Measurements from ENCODE around the gene C16orf96.

The C16orf96 gene

DNA sequence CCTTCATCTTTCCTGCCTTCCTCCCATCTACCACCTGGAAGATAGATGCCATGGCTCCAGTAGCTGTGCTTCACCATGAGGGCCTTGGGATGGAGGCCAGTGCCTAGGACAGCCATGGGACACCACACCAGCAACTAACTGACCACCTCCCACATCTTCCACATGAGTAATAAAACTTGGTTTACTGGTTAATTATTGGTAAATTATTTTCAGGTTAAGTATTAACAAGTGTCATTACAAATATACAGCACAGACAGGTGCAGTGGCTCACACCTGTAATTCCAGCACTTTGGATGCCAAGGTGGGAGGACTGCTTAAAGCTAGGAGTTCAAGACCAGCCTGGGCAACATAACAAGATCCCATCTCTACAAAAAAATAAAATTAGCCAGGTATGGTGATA is 31.6 kb upstream of the C16orf96 start:
- TF ChIP-seq, protein P1, sequence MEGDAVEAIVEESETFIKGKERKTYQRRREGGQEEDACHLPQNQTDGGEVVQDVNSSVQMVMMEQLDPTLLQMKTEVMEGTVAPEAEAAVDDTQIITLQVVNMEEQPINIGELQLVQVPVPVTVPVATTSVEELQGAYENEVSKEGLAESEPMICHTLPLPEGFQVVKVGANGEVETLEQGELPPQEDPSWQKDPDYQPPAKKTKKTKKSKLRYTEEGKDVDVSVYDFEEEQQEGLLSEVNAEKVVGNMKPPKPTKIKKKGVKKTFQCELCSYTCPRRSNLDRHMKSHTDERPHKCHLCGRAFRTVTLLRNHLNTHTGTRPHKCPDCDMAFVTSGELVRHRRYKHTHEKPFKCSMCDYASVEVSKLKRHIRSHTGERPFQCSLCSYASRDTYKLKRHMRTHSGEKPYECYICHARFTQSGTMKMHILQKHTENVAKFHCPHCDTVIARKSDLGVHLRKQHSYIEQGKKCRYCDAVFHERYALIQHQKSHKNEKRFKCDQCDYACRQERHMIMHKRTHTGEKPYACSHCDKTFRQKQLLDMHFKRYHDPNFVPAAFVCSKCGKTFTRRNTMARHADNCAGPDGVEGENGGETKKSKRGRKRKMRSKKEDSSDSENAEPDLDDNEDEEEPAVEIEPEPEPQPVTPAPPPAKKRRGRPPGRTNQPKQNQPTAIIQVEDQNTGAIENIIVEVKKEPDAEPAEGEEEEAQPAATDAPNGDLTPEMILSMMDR (IDR thresholded peaks at IDR 0.05; ENCODE audit: insufficient read depth, low read depth, low read length, missing control alignments): no peak
- H3K4me3 ChIP-seq (ENCODE audit: low read depth, low read length): no peak overlapping the region
- DNase-seq (ENCODE audit: low read depth): no peak

DNA sequence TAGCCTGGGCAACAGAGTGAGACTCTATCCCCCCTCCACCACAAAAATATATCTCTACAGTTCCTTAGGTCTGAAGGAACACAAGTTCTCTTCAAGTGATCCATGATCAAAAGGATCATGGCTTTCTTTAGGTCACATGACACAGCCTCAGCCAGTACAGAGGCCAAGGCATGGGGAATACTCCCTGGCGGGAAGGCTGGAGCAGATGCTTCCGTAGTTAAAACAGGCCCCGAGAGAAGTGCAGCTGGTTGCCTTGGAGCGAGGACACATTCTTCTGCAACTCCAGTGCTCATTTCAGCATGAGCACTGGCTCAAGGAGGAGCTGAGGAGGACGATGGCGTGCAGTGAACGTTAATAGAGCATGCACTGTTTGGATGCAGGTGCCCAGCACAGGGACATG is 31.1 kb upstream of the C16orf96 start:
- TF ChIP-seq, protein P1 (IDR thresholded peaks at IDR 0.05; ENCODE audit: insufficient read depth, low read depth, low read length, missing control alignments): no peak
- H3K4me3 ChIP-seq (ENCODE audit: low read depth, low read length): no peak overlapping the region
- DNase-seq (ENCODE audit: low read depth): no peak

DNA sequence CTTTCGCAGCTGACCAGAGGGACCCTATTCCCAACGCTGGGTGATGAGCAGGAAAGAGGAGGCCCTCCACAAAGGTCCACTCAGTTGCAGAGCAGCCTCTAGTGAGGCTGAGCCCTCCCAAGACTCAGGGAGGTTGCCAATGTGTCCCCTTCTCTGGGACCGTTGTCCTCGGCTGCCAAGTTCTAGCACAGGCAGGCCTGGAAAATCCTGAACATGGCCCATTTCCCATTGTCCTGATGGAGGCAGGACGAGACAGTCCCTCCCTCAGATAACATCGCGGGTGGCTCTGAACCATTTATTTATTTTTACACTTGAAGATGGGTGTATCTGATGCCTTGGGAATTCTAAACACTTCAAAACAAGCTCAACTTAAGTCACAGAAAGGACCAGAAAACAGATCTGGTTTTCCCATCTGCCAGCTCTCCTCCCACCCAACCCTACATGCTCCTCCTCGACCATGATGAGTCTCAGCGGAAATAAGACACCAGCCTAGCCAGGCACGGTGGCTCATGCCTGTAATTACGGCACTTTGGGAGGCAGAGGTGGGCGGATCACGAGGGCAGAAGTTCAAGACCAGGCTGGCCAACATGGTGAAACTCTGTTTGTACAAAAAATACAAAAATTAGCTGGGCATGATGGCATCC is 30.4 kb upstream of the C16orf96 start:
- TF ChIP-seq, protein P1 (IDR thresholded peaks at IDR 0.05; ENCODE audit: insufficient read depth, low read depth, low read length, missing control alignments): no peak
- no peak overlapping the region for H3K4me3 ChIP-seq (ENCODE audit: low read depth, low read length)
- DNase-seq (ENCODE audit: low read depth): no peak

DNA sequence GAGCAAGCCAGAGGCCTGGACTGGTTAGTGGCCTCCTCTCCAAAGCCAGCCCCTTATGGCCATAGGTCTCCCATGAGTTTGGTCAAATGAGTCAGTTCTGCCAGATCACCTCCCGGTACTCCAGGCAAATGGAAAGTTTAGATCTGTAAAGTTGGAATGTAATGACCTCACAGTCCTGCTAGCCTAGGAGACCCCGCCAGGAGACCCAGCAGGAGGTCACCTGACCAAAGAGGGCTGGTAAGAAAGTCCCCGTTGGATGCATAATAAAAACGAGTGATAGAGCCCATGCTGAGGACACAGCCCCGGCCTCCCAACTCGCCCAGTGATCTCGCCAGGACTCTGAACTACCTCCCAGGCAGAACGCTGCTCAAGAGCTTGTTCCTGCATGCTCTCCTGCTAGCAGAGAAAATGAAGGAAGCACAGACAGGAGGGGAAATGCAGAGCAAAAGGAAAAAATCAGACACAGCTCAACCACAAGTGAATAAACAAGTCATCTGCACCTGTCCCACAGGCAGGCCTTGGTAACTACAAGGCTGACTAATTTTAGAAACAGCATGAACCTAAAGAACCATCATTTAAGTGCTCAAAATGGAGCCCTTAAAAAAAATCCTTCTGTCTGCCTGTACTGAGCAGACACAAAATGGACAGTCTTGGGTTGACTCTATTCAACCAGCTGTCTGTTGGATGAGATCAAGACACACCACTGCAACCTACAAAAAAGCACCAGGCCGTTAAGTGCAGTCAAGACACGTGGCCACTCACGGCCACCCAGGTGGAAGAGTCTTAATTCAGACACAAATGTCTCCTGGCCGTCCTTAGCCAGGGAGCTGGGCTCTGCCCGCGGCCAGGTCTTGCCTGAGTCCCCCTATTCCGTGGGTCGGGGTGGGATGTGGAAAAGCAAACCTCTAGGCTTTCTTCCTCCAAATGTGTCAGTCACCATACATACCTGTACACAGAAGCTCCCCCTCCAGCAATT is 26.8 kb upstream of the C16orf96 start:
- peak; percentile 40 for DNase-seq (ENCODE audit: low read depth)
- no peak overlapping the region for H3K4me3 ChIP-seq (ENCODE audit: low read depth, low read length)
- TF ChIP-seq, protein P1 (IDR thresholded peaks at IDR 0.05; ENCODE audit: insufficient read depth, low read depth, low read length, missing control alignments): no peak

DNA sequence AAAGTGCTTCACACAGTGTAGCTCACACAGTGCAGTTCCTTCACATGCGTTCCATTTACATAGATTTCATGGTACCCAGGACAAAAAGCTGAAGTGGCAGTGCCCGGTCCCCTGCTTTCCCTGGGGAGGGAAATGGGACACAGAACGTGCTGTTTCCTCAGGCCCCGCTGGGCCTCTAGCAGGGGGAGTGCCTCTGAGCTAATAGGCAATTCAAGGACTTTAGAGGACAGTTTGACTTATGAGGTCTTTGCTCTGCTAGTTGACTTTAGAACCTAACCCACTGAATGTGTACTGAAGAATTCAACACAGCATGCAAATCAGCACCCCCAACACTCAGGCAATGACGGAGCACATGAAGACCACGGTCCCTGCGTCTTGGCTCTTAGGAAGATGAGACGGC is 24.3 kb upstream of the C16orf96 start:
- DNase-seq (ENCODE audit: low read depth): no peak

DNA sequence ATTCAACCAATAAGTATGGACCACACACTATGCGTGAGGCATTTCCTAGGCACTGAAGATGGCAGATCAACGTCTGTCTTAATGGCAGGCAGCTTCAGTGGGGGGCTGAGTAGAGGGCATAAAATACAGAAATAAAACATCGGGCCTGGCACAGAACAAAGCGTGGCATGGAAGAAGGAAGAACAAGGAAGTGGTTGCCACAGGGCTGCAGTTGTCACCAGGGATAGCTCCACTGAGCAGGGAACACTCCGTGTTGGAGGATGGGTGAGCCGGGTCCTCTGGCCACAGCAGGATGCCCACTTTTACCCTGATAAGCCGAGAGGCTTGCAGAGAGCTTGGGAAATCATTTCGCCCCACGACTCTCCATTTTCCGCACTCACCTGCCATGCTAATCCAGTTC is 23.9 kb upstream of the C16orf96 start:
- DNase-seq (ENCODE audit: low read depth): no peak
- TF ChIP-seq, protein P1 (IDR thresholded peaks at IDR 0.05; ENCODE audit: insufficient read depth, low read depth, low read length, missing control alignments): no peak
- no peak overlapping the region for H3K4me3 ChIP-seq (ENCODE audit: low read depth, low read length)

More for the DNA sequence above, 24.3 kb upstream of the C16orf96 start:
- TF ChIP-seq, protein P1 (IDR thresholded peaks at IDR 0.05; ENCODE audit: insufficient read depth, low read depth, low read length, missing control alignments): no peak
- H3K4me3 ChIP-seq (ENCODE audit: low read depth, low read length): no peak overlapping the region
